ENCODE measurements around the gene ZBTB20. TPM values are rescaled to one million over a fixed set of nuclear protein-coding genes. Genes with fewer than 3 reads are reported as not detected.

Gene ZBTB20
- total and polyA plus RNA-seq, 2 of the 4 experiments (the other 2 are of a cell fraction): 0.75 to 14.7 TPM

GRCh38 chr3:115090712-115091111, 56.4 kb downstream of the ZBTB20 start:
- Histone ChIP-seq H4K8ac (ENCODE audit: low read depth in 2 of 2, low read length in 2 of 2) (no peak overlapping the region), H2BK15ac (ENCODE audit: low read depth, low read length) (no peak overlapping the region), H3K9ac (ENCODE audit: low read depth, low read length) (no peak overlapping the region), H4K91ac (ENCODE audit: insufficient read depth, low read depth, low read length) (no peak overlapping the region), H3K56ac (ENCODE audit: extremely low read depth, insufficient read depth, low read length) (no peak overlapping the region), H3K79me1 (ENCODE audit: low read depth in 1 of 2, low read length in 2 of 2) (no peaks in the 10 kb centered on the region), H3K27ac (ENCODE audit: insufficient read depth, low read length) (no peak overlapping the region), H4K20me1 (ENCODE audit: insufficient read depth, low read length) (no peaks in the 10 kb centered on the region), H2BK5ac (ENCODE audit: low read depth, low read length, poor library complexity, severe bottlenecking) (no peak overlapping the region), H3K4me3 (ENCODE audit: insufficient read depth, low read depth, low read length) (no peak overlapping the region), H3K23ac (ENCODE audit: low read depth, low read length) (no peak overlapping the region), H3K9me1 (ENCODE audit: insufficient read depth, low read length) (no peaks in the 10 kb centered on the region), H3K4ac (ENCODE audit: low read depth, low read length) (no peak overlapping the region), H3K4me1 (ENCODE audit: control insufficient read depth, insufficient read depth, low read length) (no peaks in the 10 kb centered on the region), H2BK120ac (ENCODE audit: low read depth, low read length) (no peak overlapping the region), H3K9me3 (ENCODE audit: control insufficient read depth, insufficient read depth, low read length) (no peaks in the 10 kb centered on the region), H2AK5ac (ENCODE audit: low read depth, low read length) (no peak overlapping the region), H3K18ac (ENCODE audit: low read depth, low read length) (no peak overlapping the region), H3K36me3 (ENCODE audit: control insufficient read depth, insufficient read depth, low read length) (no peaks in the 10 kb centered on the region), H3K27me3 (ENCODE audit: control insufficient read depth, insufficient read depth, low read length) (no peaks in the 10 kb centered on the region), H2AFZ (replicated peaks; ENCODE audit: low read length, poor library complexity) (no peak overlapping the region), H2AK9ac (replicated peaks; ENCODE audit: low read depth, low read length, poor library complexity) (no peak overlapping the region), H2BK20ac (ENCODE audit: low read depth, low read length) (no peak overlapping the region), H3K4me2 (ENCODE audit: low read depth, low read length) (no peak overlapping the region), H4K5ac (ENCODE audit: low read depth, low read length) (no peak overlapping the region), H3K14ac (replicated peaks; ENCODE audit: low read depth, low read length) (no peak overlapping the region)
- dilution Hi-C loops (cut with HindIII; ENCODE audit: low sequenced_read_pairs, unreplicated experiment): no loop called here
- ChIA-PET POLR2A (ENCODE audit: unreplicated experiment) (no interaction called here), CTCF (interaction anchor here (1.0 kb wide), 1 partner anchor 263 kb away, joined by 4 read pairs; no protein-coding TSS in a partner anchor)
- ATAC-seq (ENCODE audit: low read depth) (no peak), DNase-seq (no peak)
- TF ChIP-seq USF2 (IDR thresholded peaks at IDR 0.05; ENCODE audit: low read depth, low read length) (no peak), CHD1 (IDR thresholded peaks at IDR 0.05; ENCODE audit: low read depth, low read length) (no peak), MAFK (IDR thresholded peaks at IDR 0.05; ENCODE audit: low read depth, low read length) (no peak), CEBPB (IDR thresholded peaks at IDR 0.05; ENCODE audit: low read depth, low read length) (no peak), RFX5 (IDR thresholded peaks at IDR 0.05; ENCODE audit: low read depth, low read length) (no peak), SMC3 (IDR thresholded peaks at IDR 0.05; ENCODE audit: low read depth, low read length) (no peak)
- no CpG with 5 or more reads among the region's 1 CpG for WGBS, 2 experiments (ENCODE audit: extremely low coverage in 2 of 2, insufficient read length in 1 of 2)
- intact Hi-C loops (cut with micrococcal nuclease): loop anchor here (5.0 to 10.0 kb wide), 2 partner anchors 604 to 708 kb away; no protein-coding TSS in a partner anchor
- in situ Hi-C loops (cut with MboI; ENCODE audit: low sequenced_read_pairs): loop anchor here (10.0 kb wide), 1 partner anchor 256 kb away; no protein-coding TSS in a partner anchor
- BruUV-seq (replicated peaks): no TSS peak

Data from IMR-90 (cell line).